Panc1 (cell line): Measurements from ENCODE around the gene TWSG1.

Source experiments
- CTCF ChIP-seq: fragments of 450-650 bp; IDR thresholded peaks from 2 replicates; pipeline ENCODE4 v1.5.1; 2017; ENCODE audit warnings: mild to moderate bottlenecking
- POLR2AphosphoS5 ChIP-seq: IDR thresholded peaks from 2 replicates; pipeline ENCODE4 v1.6.1; 2012; ENCODE audit warnings: mild to moderate bottlenecking, low read depth, low read length, moderate library complexity
- REST ChIP-seq, 2 experiments: IDR thresholded peaks; 2 replicates each; pipeline ENCODE4 v1.6.1; 2011 to 2012; ENCODE audit warnings: low read depth in 2 of 2, control low read depth in 1 of 2, low read length in 1 of 2, mild to moderate bottlenecking in 1 of 2, moderate library complexity in 1 of 2; ENCODE audit not compliant: insufficient read depth in 1 of 2

- TF ChIP-seq POLR2AphosphoS5 = no peak
- TF ChIP-seq CTCF = no peak
- no peak for TF ChIP-seq REST (IDR thresholded peaks at IDR 0.05; ENCODE audit: insufficient read depth in 1 of 2, low read depth in 2 of 2, low read length in 1 of 2)
These were observed 30.0 kb upstream of the TWSG1 start for GRCh38 chr18:9304388-9305070.
